Astrocyte (in vitro differentiated cells and primary cell): Measurements from ENCODE around the gene KCTD11.
A peak's percentile ranks its signal among the peaks of the same experiment; 100 is the strongest.

ENCODE experiments used
- EZH2 ChIP-seq: IDR thresholded peaks from 2 replicates; pipeline ENCODE4 v1.6.1; 2012; ENCODE audit warnings: mild to moderate bottlenecking, low read length, inconsistent platforms; ENCODE audit not compliant: insufficient read depth
- TF ChIP-seq, protein P1 (sequence below): IDR thresholded peaks from 2 replicates; pipeline ENCODE4 v1.5.1; 2011; ENCODE audit warnings: low read depth, mild to moderate bottlenecking, inconsistent platforms, low read length, moderate library complexity; ENCODE audit not compliant: insufficient read depth

DNA sequence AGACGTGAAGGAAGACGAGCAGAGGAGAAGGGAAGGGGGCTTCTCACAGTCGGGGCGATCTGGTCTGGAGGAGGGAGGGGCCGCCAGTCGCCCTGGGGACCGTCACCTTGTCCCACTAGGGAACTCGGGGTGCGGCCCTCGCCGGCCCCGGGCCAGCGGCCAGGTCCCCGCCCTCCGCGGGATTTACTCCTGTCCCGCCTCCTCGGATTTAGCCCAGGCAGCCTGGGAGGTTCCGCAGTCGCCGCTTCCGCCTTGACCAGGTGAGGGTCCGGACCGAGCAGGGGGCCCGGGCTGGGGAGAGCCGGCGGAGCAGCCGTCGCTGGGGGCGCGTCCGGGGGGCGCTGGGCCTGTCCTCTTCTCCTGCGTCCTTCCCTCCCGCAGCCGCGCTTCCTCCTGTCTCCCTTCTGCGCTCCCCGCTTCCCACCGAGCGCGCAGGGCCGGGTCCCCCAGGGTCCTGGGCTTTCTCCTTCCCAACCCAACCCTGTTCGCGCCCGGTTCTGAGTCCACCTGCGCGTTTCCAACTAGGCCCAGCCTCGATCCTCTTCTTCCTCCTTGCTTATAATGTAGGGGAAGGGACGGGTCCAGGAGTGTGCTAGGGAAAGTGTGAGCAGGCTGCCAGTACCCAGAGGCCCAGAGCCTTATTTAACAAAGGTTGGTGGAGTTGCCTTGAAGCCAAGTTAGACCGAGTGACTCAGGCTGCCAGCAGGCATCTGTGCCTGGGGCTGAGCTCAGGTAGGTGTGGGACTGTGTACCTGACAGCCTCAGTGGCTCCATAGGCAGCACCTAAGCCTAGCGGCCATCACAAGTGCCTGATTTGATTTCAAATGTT lies 29.1 kb downstream of the KCTD11 start, which contains the start of gene TNK1:
- TF ChIP-seq, protein P1, sequence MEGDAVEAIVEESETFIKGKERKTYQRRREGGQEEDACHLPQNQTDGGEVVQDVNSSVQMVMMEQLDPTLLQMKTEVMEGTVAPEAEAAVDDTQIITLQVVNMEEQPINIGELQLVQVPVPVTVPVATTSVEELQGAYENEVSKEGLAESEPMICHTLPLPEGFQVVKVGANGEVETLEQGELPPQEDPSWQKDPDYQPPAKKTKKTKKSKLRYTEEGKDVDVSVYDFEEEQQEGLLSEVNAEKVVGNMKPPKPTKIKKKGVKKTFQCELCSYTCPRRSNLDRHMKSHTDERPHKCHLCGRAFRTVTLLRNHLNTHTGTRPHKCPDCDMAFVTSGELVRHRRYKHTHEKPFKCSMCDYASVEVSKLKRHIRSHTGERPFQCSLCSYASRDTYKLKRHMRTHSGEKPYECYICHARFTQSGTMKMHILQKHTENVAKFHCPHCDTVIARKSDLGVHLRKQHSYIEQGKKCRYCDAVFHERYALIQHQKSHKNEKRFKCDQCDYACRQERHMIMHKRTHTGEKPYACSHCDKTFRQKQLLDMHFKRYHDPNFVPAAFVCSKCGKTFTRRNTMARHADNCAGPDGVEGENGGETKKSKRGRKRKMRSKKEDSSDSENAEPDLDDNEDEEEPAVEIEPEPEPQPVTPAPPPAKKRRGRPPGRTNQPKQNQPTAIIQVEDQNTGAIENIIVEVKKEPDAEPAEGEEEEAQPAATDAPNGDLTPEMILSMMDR: no peak
- peak; percentile 71 for TF ChIP-seq EZH2
